Measurements from ENCODE around the gene NAV3.

NAV3 gene

GRCh38 chr12:78167510-78167909 is 336.8 kb downstream of the NAV3 start:
- Histone ChIP-seq H3K4me1 (peaks cover 14% of the 10 kb centered on the region), H3K27me3 (ENCODE audit: low read depth) (no peaks in the 10 kb centered on the region), H3K36me3 (replicated peaks) (no peaks in the 10 kb centered on the region; the same call in 1 of the 2 replicates), H3K4me3 (no peak overlapping the region), H3K9me3 (no peaks in the 10 kb centered on the region)
- in situ Hi-C loops (cut with MboI; ENCODE audit: low sequenced_read_pairs), result no loop called here
- DNase-seq (ENCODE audit: low spot score in 2 of 2), result peak; percentile 16 to 35

GRCh38 chr12:78171061-78171460 is 340.4 kb downstream of the NAV3 start:
- Histone ChIP-seq H3K27me3 (ENCODE audit: low read depth) (no peaks in the 10 kb centered on the region), H3K36me3 (replicated peaks) (no peaks in the 10 kb centered on the region; the same call in 1 of the 2 replicates), H3K4me3 (no peak overlapping the region), H3K9me3 (no peaks in the 10 kb centered on the region), H3K4me1 (peaks cover 14% of the 10 kb centered on the region)
- in situ Hi-C loops (cut with MboI; ENCODE audit: low sequenced_read_pairs), result no loop called here
- peak; percentile 12 to 92 for DNase-seq (ENCODE audit: low spot score in 2 of 2)

GRCh38 chr12:78176643-78177042 is 345.9 kb downstream of the NAV3 start:
- H3K36me3 ChIP-seq (replicated peaks), result peaks cover 9% of the 10 kb centered on the region
- peak; percentile 8 to 22 for DNase-seq (ENCODE audit: low spot score in 2 of 2)
- H3K4me1 ChIP-seq, result peaks cover 5% of the 10 kb centered on the region
- in situ Hi-C loops (cut with MboI; ENCODE audit: low sequenced_read_pairs), result loop anchor here (25.0 kb wide), 1 partner anchor 1186 kb away; no protein-coding TSS in a partner anchor
- H3K4me3 ChIP-seq, result no peak overlapping the region
- no peaks in the 10 kb centered on the region for H3K9me3 ChIP-seq
- no peaks in the 10 kb centered on the region for H3K27me3 ChIP-seq (ENCODE audit: low read depth)

DNA sequence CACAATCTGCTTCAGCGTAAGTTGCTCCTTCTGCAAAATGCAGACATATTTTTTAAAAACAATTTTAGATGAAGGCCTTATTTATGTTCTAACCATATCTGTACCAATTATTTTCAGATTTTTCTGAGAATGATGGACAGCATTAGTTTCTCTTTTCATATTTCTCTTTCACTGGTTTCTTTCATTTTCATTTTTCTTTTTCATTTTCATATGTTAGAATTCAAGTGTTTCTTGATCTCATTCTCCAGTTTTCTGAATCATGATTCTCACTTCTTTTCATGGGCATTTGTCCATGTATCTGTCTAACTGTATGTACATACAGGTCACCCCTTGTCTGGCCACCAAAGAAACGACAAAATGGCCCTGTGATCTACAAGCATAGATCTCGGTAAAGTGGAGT is 346.6 kb downstream of the NAV3 start:
- H3K4me3 ChIP-seq, result no peak overlapping the region
- no peak for DNase-seq (ENCODE audit: low spot score in 2 of 2)
- in situ Hi-C loops (cut with MboI; ENCODE audit: low sequenced_read_pairs), result loop anchor here (25.0 kb wide), 1 partner anchor 1185 kb away; no protein-coding TSS in a partner anchor
- peaks cover 4% of the 10 kb centered on the region; the same call in 1 of the 2 replicates for H3K4me1 ChIP-seq
- H3K9me3 ChIP-seq, result no peaks in the 10 kb centered on the region
- H3K27me3 ChIP-seq (ENCODE audit: low read depth), result no peaks in the 10 kb centered on the region
- peaks cover 9% of the 10 kb centered on the region for H3K36me3 ChIP-seq (replicated peaks)

DNA sequence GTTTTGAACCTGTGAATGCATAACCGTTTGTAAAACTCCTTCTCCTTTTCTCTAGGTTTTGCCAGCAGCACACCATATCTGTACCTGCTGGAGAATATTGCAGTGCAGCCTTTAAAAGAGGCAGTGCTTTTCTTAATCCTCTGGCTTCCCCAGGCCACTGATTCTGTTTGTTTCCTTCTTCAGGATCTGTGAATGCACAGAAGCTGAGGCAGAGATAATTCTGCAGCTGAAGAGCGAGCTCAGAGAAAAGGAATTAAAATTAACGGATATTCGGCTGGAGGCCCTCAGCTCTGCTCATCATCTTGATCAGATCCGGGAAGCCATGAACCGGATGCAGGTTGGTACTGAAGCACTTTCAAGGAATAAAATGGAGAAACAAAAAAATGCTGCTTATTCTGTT is 348.7 kb downstream of the NAV3 start:
- Histone ChIP-seq H3K4me3 (no peak overlapping the region), H3K36me3 (replicated peaks) (peaks cover 9% of the 10 kb centered on the region), H3K4me1 (peaks cover 4% of the 10 kb centered on the region; the same call in 1 of the 2 replicates), H3K9me3 (no peaks in the 10 kb centered on the region), H3K27me3 (ENCODE audit: low read depth) (no peaks in the 10 kb centered on the region)
- no peak for DNase-seq (ENCODE audit: low spot score in 2 of 2)
- in situ Hi-C loops (cut with MboI; ENCODE audit: low sequenced_read_pairs), result loop anchor here (25.0 kb wide), 1 partner anchor 1183 kb away; no protein-coding TSS in a partner anchor

GRCh38 chr12:78181544-78182162 is 351.0 kb downstream of the NAV3 start:
- peaks cover 9% of the 10 kb centered on the region for H3K36me3 ChIP-seq (replicated peaks)
- peaks cover 4% of the 10 kb centered on the region; the same call in 1 of the 2 replicates for H3K4me1 ChIP-seq
- in situ Hi-C loops (cut with MboI; ENCODE audit: low sequenced_read_pairs), result loop anchor here (25.0 kb wide), 1 partner anchor 1181 kb away; no protein-coding TSS in a partner anchor
- H3K9me3 ChIP-seq, result no peaks in the 10 kb centered on the region
- H3K27me3 ChIP-seq (ENCODE audit: low read depth), result no peaks in the 10 kb centered on the region
- H3K4me3 ChIP-seq, result no peak overlapping the region
- DNase-seq (ENCODE audit: low spot score in 2 of 2), result peak in 1 of 2 experiments; percentile 29

DNA sequence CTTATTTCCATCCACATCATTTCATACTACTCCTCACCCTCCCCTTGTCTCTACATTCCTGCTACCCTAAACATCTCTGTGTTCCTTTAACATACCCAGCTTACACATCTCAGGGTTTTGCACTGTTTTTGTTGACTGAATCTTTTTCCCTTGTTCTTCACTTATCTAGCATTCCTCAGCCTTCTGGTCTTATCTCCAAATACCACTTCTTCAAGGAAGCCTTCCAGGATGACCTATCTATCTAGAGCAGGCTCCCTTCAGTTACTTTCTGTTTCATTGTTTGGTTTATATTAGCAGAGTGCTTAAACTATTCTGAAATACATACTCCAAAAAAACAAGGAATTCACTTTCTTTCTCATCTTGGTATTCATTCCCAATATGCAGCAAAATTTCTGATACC is 353.1 kb downstream of the NAV3 start:
- Histone ChIP-seq H3K9me3 (no peaks in the 10 kb centered on the region), H3K36me3 (replicated peaks) (peaks cover 5% of the 10 kb centered on the region), H3K4me3 (no peak overlapping the region), H3K4me1 (no peaks in the 10 kb centered on the region), H3K27me3 (ENCODE audit: low read depth) (no peaks in the 10 kb centered on the region)
- DNase-seq (ENCODE audit: low spot score in 2 of 2), result no peak
- in situ Hi-C loops (cut with MboI; ENCODE audit: low sequenced_read_pairs), result loop anchor here (25.0 kb wide), 1 partner anchor 1178 kb away; no protein-coding TSS in a partner anchor

GRCh38 chr12:78185109-78185508 is 354.4 kb downstream of the NAV3 start:
- no peak overlapping the region for H3K4me3 ChIP-seq
- no peaks in the 10 kb centered on the region for H3K9me3 ChIP-seq
- DNase-seq (ENCODE audit: low spot score in 2 of 2), result no peak
- in situ Hi-C loops (cut with MboI; ENCODE audit: low sequenced_read_pairs), result loop anchor here (25.0 kb wide), 1 partner anchor 1177 kb away; no protein-coding TSS in a partner anchor
- no peaks in the 10 kb centered on the region for H3K4me1 ChIP-seq
- H3K36me3 ChIP-seq (replicated peaks), result no peaks in the 10 kb centered on the region; the same call in none of the 2 replicates
- no peaks in the 10 kb centered on the region for H3K27me3 ChIP-seq (ENCODE audit: low read depth)

- DNase-seq (ENCODE audit: low spot score in 2 of 2), result no peak
- no peaks in the 10 kb centered on the region; the same call in none of the 2 replicates for H3K36me3 ChIP-seq (replicated peaks)
- H3K27me3 ChIP-seq (ENCODE audit: low read depth), result no peaks in the 10 kb centered on the region
- in situ Hi-C loops (cut with MboI; ENCODE audit: low sequenced_read_pairs), result loop anchor here (25.0 kb wide), 1 partner anchor 1177 kb away; no protein-coding TSS in a partner anchor
- H3K4me3 ChIP-seq, result no peak overlapping the region
- H3K4me1 ChIP-seq, result no peaks in the 10 kb centered on the region
- no peaks in the 10 kb centered on the region for H3K9me3 ChIP-seq
Measured at GRCh38 chr12:78185651-78186050, 355.0 kb downstream of the NAV3 start.

DNA sequence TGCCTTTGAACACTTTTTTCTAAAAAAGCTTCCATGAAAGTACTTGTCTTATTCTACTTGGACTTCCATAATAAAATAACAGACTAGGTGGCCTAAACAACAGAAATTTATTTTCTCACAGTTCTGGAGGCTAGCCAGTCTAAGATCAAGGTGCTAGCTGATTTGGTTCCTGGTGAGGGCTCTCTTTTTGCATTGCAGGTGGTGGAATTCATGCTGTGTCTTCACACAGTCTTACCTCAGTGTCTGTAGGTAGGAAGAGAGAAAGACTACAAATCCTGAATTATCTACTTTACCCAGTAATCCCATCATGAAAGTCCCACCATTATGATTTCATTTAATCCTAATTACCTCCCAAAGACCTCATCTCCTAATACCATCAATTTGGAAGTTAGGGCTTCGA is 356.0 kb downstream of the NAV3 start:
- H3K36me3 ChIP-seq (replicated peaks), result no peaks in the 10 kb centered on the region; the same call in 1 of the 2 replicates
- H3K4me1 ChIP-seq, result no peaks in the 10 kb centered on the region
- H3K9me3 ChIP-seq, result no peaks in the 10 kb centered on the region
- in situ Hi-C loops (cut with MboI; ENCODE audit: low sequenced_read_pairs), result loop anchor here (25.0 kb wide), 1 partner anchor 1176 kb away; no protein-coding TSS in a partner anchor
- DNase-seq (ENCODE audit: low spot score in 2 of 2), result no peak
- H3K4me3 ChIP-seq, result no peak overlapping the region
- no peaks in the 10 kb centered on the region for H3K27me3 ChIP-seq (ENCODE audit: low read depth)

DNA sequence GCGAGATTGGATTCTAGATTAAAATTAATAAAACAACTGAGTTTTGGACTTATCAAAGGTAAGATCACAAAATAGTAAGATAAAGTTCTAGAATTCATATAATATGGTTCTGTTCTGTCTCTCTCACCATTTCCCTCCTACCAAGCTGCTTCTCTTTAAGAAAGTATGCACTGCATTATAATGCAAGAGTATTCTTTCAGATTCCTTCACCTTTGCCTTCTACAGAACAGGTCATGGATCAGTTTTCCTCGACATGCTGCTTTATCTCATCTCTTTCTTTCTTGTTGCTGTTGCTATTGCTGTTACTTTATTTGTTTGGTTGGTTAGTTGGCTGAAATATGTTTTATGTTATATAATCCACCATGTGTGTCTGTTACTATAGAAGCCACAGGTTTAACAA is 357.0 kb downstream of the NAV3 start:
- Histone ChIP-seq H3K27me3 (ENCODE audit: low read depth) (no peaks in the 10 kb centered on the region), H3K9me3 (no peaks in the 10 kb centered on the region), H3K4me3 (no peak overlapping the region), H3K4me1 (no peaks in the 10 kb centered on the region), H3K36me3 (replicated peaks) (no peaks in the 10 kb centered on the region; the same call in 1 of the 2 replicates)
- in situ Hi-C loops (cut with MboI; ENCODE audit: low sequenced_read_pairs), result loop anchor here (25.0 kb wide), 1 partner anchor 1175 kb away; no protein-coding TSS in a partner anchor
- DNase-seq (ENCODE audit: low spot score in 2 of 2), result no peak

DNA sequence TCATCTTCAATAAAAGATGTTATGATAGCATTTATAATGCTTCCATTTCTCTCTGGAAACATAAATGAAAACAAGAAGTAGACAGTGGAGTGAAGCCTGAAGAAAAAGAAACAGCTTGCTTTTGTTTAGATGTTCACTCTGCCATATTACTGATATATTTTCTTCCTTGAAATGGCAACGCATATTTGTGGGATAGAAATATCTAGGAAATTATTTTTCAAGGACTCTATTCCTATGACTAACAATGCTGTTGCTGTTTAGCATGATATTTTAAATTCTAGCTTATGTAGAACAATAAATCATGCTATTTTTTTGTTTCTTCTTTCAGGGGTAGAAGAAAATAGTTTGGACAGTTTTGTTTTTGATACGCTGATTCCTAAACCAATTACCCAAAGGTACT is 359.0 kb downstream of the NAV3 start:
- Histone ChIP-seq H3K4me1 (no peaks in the 10 kb centered on the region), H3K36me3 (replicated peaks) (no peaks in the 10 kb centered on the region; the same call in 1 of the 2 replicates), H3K27me3 (ENCODE audit: low read depth) (no peaks in the 10 kb centered on the region), H3K9me3 (no peaks in the 10 kb centered on the region), H3K4me3 (no peak overlapping the region)
- DNase-seq (ENCODE audit: low spot score in 2 of 2), result no peak
- in situ Hi-C loops (cut with MboI; ENCODE audit: low sequenced_read_pairs), result loop anchor here (25.0 kb wide), 1 partner anchor 1173 kb away; no protein-coding TSS in a partner anchor

- Histone ChIP-seq H3K4me1 (no peaks in the 10 kb centered on the region), H3K36me3 (replicated peaks) (no peaks in the 10 kb centered on the region; the same call in 1 of the 2 replicates), H3K9me3 (no peaks in the 10 kb centered on the region), H3K27me3 (ENCODE audit: low read depth) (no peaks in the 10 kb centered on the region), H3K4me3 (no peak overlapping the region)
- DNase-seq (ENCODE audit: low spot score in 2 of 2), result no peak
- in situ Hi-C loops (cut with MboI; ENCODE audit: low sequenced_read_pairs), result loop anchor here (25.0 kb wide), 1 partner anchor 1171 kb away; no protein-coding TSS in a partner anchor
Measured at GRCh38 chr12:78191611-78192010, 360.9 kb downstream of the NAV3 start.

- in situ Hi-C loops (cut with MboI; ENCODE audit: low sequenced_read_pairs), result loop anchor here (25.0 kb wide), 1 partner anchor 1169 kb away; no protein-coding TSS in a partner anchor
- DNase-seq (ENCODE audit: low spot score in 2 of 2), result no peak
- H3K4me3 ChIP-seq, result no peak overlapping the region
- H3K27me3 ChIP-seq (ENCODE audit: low read depth), result no peaks in the 10 kb centered on the region
- no peaks in the 10 kb centered on the region for H3K9me3 ChIP-seq
- peaks cover 4% of the 10 kb centered on the region; the same call in 1 of the 2 replicates for H3K36me3 ChIP-seq (replicated peaks)
- H3K4me1 ChIP-seq, result no peaks in the 10 kb centered on the region
Measured at GRCh38 chr12:78192979-78193378, 362.3 kb downstream of the NAV3 start.

Measured in HAP-1 (cell line).